Measurements from ENCODE around the gene SHH. TPM values are rescaled to one million over a fixed set of nuclear protein-coding genes. Genes with fewer than 3 reads are reported as not detected.

The SHH gene
- polyA plus RNA-seq, 1 donor from 2014 or later: 1.5 TPM

DNA sequence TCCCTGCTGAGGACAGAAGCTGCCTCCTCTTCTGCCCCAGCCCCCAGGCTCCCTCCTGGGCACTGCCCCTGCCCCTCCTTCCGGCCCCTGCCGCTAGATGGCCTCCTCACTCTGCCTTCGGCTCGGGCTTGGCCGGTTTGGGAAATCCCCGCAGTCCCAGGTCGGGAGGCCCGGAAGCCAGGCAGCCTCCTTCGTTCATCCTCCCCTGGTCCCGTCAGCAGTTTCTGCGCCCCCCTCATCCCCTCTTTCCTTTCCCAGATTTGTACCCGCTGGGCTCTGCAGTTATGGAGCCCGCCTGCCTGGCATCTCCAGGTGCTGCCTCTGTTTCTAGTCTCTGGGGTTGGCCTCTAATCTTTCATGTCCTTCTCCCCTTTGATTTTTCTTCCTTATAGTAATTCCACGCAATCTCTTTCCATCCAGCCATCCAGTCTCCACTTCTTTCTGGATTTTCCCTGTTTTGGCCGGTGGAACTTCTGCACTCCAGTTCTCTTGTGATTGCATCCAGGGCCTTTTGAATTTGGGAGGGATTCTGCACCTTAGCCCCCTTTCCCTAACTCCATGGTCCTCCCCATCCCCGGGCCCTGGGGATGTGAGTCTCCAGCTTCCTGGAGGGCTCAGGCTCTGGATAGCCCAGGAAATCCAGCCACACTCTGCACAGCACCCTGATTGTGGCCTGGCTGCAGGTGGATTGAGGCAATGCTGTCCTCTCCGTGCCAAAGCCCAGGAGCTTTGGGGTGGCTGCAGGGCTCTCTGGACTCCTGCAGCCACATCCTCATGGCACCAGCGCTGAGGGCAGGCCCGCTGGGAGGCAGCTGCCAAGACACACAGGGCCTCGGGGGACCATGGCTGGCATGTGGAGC is 3.3 kb upstream of the SHH start:
- no peak overlapping the region for H3K9ac ChIP-seq (ENCODE audit: low read length)

DNA sequence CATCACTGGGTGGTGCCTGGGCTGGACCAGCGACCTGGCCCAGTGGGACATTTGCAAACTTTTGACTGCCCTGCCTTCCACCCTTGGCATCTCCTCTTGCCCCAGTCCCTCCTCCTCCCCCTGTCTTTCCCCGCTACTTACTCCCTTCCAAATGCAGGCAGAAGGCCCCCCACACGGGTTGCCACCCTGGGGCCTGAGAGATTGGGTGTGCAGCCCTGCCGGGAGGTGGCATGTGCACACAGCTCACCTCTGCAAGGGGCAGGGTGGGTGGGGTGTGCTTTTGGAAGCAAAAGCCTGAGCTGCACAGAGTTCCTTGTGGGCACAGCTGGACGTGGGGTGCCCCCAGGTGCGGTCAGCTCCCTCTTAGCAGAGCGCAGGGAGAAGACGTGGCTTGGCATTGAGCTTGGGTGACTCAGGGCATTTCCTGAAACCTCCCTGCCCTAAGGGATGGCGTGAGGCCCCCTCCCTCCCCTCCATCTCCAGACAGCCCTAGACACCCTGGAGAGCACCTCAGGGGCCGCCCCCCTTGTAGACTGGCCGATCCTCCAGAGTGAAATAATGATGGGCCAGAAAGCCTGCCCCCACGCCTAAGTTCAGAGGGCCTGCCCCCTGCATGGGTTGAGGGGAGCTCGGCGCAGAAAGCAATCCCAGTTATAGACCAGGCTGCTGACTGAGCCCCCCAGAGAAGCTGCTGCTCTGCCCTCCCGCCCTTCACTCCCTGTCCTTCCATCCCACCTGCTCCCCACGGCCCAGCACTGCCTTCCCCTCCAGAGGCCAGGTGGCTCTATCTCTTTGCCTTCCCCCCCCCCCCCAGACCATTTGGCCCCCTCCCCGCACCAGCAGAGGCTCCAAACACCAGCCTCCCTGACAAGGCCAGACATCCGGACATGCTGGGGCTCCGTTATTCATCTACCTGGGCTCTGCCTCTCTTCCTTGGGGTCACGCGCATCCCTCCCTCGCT is 2.3 kb upstream of the SHH start:
- H3K4me3 ChIP-seq (ENCODE audit: low read length): no peak overlapping the region
- H3K36me3 ChIP-seq (ENCODE audit: insufficient read depth, low read length): no peaks in the 10 kb centered on the region
- H3K9me2 ChIP-seq (ENCODE audit: insufficient read depth, low read length): no peaks in the 10 kb centered on the region
- no peaks in the 10 kb centered on the region for H3K9me3 ChIP-seq (ENCODE audit: low read length)
- H3K27me3 ChIP-seq (ENCODE audit: insufficient read depth, low read depth, low read length): peaks cover 60% of the 10 kb centered on the region
- H3K79me2 ChIP-seq (replicated peaks; ENCODE audit: insufficient read depth, low read length): no peaks in the 10 kb centered on the region
- no peaks in the 10 kb centered on the region for H4K20me1 ChIP-seq (ENCODE audit: insufficient read depth)
- H3F3A ChIP-seq (ENCODE audit: insufficient read depth, low read length, poor library complexity, severe bottlenecking): no peaks in the 10 kb centered on the region
- H3K9ac ChIP-seq (ENCODE audit: low read length): no peak overlapping the region
- no peak overlapping the region for H2AFZ ChIP-seq (ENCODE audit: low read depth, low read length)
- H3K4me2 ChIP-seq (ENCODE audit: low read length): no peak overlapping the region
- no peak overlapping the region for H3K27ac ChIP-seq (ENCODE audit: low read length)
- no peak for TF ChIP-seq EZH2 (IDR thresholded peaks at IDR 0.05; ENCODE audit: borderline replicate concordance, insufficient read depth, low read length, poor library complexity, severe bottlenecking)
- TF ChIP-seq POLR2AphosphoS5 (IDR thresholded peaks at IDR 0.05): no peak
- no peak for TF ChIP-seq RAD21 (conservative IDR thresholded peaks at IDR 0.05)
- TF ChIP-seq EP300 (conservative IDR thresholded peaks at IDR 0.05; ENCODE audit: poor library complexity, severe bottlenecking): no peak
- TF ChIP-seq, protein P1, sequence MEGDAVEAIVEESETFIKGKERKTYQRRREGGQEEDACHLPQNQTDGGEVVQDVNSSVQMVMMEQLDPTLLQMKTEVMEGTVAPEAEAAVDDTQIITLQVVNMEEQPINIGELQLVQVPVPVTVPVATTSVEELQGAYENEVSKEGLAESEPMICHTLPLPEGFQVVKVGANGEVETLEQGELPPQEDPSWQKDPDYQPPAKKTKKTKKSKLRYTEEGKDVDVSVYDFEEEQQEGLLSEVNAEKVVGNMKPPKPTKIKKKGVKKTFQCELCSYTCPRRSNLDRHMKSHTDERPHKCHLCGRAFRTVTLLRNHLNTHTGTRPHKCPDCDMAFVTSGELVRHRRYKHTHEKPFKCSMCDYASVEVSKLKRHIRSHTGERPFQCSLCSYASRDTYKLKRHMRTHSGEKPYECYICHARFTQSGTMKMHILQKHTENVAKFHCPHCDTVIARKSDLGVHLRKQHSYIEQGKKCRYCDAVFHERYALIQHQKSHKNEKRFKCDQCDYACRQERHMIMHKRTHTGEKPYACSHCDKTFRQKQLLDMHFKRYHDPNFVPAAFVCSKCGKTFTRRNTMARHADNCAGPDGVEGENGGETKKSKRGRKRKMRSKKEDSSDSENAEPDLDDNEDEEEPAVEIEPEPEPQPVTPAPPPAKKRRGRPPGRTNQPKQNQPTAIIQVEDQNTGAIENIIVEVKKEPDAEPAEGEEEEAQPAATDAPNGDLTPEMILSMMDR (IDR thresholded peaks at IDR 0.05; ENCODE audit: poor library complexity, severe bottlenecking): no peak
- TF ChIP-seq MXI1 (conservative IDR thresholded peaks at IDR 0.05; ENCODE audit: poor library complexity, severe bottlenecking): no peak
- no peak for TF ChIP-seq TAF1 (IDR thresholded peaks at IDR 0.05; ENCODE audit: low read depth)
- no peak for TF ChIP-seq SMC3 (conservative IDR thresholded peaks at IDR 0.05; ENCODE audit: poor library complexity)

More for the DNA sequence above, 3.3 kb upstream of the SHH start:
- Histone ChIP-seq H3K9me2 (ENCODE audit: insufficient read depth, low read length) (no peaks in the 10 kb centered on the region), H3K27ac (ENCODE audit: low read length) (no peak overlapping the region), H3K9me3 (ENCODE audit: low read length) (no peaks in the 10 kb centered on the region), H3F3A (ENCODE audit: insufficient read depth, low read length, poor library complexity, severe bottlenecking) (no peaks in the 10 kb centered on the region), H4K20me1 (ENCODE audit: insufficient read depth) (no peaks in the 10 kb centered on the region), H3K27me3 (ENCODE audit: insufficient read depth, low read depth, low read length) (peaks cover 52% of the 10 kb centered on the region), H3K4me2 (ENCODE audit: low read length) (no peak overlapping the region), H3K4me3 (ENCODE audit: low read length) (no peak overlapping the region), H2AFZ (ENCODE audit: low read depth, low read length) (no peak overlapping the region), H3K36me3 (ENCODE audit: insufficient read depth, low read length) (no peaks in the 10 kb centered on the region), H3K79me2 (replicated peaks; ENCODE audit: insufficient read depth, low read length) (no peaks in the 10 kb centered on the region)
- TF ChIP-seq POLR2AphosphoS5 (IDR thresholded peaks at IDR 0.05) (no peak), RAD21 (conservative IDR thresholded peaks at IDR 0.05) (peak; percentile 65), EZH2 (IDR thresholded peaks at IDR 0.05; ENCODE audit: borderline replicate concordance, insufficient read depth, low read length, poor library complexity, severe bottlenecking) (no peak), SMC3 (conservative IDR thresholded peaks at IDR 0.05; ENCODE audit: poor library complexity) (peak; percentile 67), EP300 (conservative IDR thresholded peaks at IDR 0.05; ENCODE audit: poor library complexity, severe bottlenecking) (no peak)
- TF ChIP-seq, protein P1 (IDR thresholded peaks at IDR 0.05; ENCODE audit: poor library complexity, severe bottlenecking): peak; percentile 56
- TF ChIP-seq, protein P2, sequence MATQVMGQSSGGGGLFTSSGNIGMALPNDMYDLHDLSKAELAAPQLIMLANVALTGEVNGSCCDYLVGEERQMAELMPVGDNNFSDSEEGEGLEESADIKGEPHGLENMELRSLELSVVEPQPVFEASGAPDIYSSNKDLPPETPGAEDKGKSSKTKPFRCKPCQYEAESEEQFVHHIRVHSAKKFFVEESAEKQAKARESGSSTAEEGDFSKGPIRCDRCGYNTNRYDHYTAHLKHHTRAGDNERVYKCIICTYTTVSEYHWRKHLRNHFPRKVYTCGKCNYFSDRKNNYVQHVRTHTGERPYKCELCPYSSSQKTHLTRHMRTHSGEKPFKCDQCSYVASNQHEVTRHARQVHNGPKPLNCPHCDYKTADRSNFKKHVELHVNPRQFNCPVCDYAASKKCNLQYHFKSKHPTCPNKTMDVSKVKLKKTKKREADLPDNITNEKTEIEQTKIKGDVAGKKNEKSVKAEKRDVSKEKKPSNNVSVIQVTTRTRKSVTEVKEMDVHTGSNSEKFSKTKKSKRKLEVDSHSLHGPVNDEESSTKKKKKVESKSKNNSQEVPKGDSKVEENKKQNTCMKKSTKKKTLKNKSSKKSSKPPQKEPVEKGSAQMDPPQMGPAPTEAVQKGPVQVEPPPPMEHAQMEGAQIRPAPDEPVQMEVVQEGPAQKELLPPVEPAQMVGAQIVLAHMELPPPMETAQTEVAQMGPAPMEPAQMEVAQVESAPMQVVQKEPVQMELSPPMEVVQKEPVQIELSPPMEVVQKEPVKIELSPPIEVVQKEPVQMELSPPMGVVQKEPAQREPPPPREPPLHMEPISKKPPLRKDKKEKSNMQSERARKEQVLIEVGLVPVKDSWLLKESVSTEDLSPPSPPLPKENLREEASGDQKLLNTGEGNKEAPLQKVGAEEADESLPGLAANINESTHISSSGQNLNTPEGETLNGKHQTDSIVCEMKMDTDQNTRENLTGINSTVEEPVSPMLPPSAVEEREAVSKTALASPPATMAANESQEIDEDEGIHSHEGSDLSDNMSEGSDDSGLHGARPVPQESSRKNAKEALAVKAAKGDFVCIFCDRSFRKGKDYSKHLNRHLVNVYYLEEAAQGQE (IDR thresholded peaks at IDR 0.05; ENCODE audit: borderline replicate concordance): no peak
